NB4 (cell line): ENCODE data around the gene VDAC1.

Experiments
- MYC ChIP-seq: IDR thresholded peaks from 2 replicates; pipeline ENCODE4 v1.6.1; 2011; ENCODE audit warnings: low read depth, low read length
- POLR2A ChIP-seq: IDR thresholded peaks from 2 replicates; pipeline ENCODE4 v1.6.1; 2011; ENCODE audit warnings: mild to moderate bottlenecking; ENCODE audit not compliant: insufficient read length; ENCODE audit errors: extremely low read depth
- TF ChIP-seq, protein P1 (sequence below): IDR thresholded peaks from one replicate; pipeline ENCODE4 v1.5.1; 2012; ENCODE audit warnings: low read depth, low read length

DNA sequence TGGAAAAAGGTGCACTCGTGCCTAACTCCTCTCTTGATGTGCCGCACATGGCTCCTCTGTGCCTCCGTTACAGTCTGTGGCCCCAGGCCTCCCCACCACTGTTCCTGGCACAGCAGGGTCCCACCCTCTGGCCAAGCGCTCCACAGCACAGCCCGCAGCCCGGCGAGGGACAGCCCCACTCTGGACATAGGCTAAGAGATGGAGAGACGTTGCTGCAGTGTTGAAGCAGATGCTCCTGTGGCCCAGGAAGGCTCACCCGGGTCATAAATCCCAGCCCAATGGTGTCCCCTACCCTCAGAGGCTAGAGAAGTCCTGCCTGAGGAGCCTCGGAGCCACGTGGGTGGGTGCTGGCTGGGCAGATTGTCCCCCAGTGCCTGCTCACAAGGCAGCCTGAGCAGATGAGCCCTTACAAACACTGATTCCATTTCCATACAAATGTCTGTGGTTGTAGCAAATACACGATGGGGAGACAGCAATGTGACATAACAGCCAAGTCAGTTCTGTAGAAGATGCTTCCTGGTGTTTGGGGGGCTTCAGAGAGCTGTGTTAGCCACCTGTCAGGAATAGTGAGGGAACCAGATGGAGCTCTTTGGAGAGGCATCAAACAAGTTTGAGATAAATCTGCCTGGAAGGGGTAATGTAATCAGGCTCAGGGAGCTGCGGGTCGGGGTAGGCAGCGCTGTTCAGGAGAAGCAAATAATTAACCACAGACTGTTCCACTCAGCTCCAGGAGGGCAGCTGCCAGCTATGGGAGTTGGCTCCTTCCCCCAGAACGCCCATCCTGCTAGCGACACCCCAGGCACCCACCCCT lies 78.1 kb downstream of the VDAC1 start:
- TF ChIP-seq, protein P1, sequence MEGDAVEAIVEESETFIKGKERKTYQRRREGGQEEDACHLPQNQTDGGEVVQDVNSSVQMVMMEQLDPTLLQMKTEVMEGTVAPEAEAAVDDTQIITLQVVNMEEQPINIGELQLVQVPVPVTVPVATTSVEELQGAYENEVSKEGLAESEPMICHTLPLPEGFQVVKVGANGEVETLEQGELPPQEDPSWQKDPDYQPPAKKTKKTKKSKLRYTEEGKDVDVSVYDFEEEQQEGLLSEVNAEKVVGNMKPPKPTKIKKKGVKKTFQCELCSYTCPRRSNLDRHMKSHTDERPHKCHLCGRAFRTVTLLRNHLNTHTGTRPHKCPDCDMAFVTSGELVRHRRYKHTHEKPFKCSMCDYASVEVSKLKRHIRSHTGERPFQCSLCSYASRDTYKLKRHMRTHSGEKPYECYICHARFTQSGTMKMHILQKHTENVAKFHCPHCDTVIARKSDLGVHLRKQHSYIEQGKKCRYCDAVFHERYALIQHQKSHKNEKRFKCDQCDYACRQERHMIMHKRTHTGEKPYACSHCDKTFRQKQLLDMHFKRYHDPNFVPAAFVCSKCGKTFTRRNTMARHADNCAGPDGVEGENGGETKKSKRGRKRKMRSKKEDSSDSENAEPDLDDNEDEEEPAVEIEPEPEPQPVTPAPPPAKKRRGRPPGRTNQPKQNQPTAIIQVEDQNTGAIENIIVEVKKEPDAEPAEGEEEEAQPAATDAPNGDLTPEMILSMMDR, result no peak
- TF ChIP-seq POLR2A (no peak), MYC (no peak)
